HepG2 (cell line): ENCODE measurements around the gene CHRNB4. TPM values are rescaled to one million over a fixed set of nuclear protein-coding genes. Genes with fewer than 3 reads are reported as not detected.

Source experiments
- ATAC-seq: fragments of 200-7000 bp; cut with Tn5 transposase; 3 replicates; pipeline ENCODE4 v1.9.1; 2020; ENCODE audit warnings: mild to moderate bottlenecking, moderate library complexity
- BruUV-seq: library from RNA; stranded (reverse); fragments of 400-500 nt; replicated peaks from 2 replicates; lab custom pipeline; 2021; lab: Mats Ljungman, UMichigan
- CTCF ChIA-PET: fragments of 300-600 bp; formaldehyde crosslinking; extraction: SDS; loops from one replicate; lab custom pipeline; 2021; ENCODE audit warnings: low total read pairs, inconsistent platforms, low intra/inter-chr PET ratio; lab: Yijun Ruan, JAX
- POLR2A ChIA-PET: fragments of 350-600 bp; sonication (Branson Sonifier 250); formaldehyde crosslinking; loops from one replicate; lab custom pipeline; 2020; ENCODE audit warnings: antibody characterized with exemption, inconsistent platforms; lab: Yijun Ruan, JAX
- DNase-seq: peaks from one replicate; pipeline ENCODE4 v3.0.0-alpha.2; 2015; ENCODE audit warnings: low spot score
- FAIRE-seq: peaks from 3 replicates; lab custom pipeline; 2011; peaks lifted over from hg19 to GRCh38; lab: Jason Lieb, UNC
- H2AFZ ChIP-seq: one replicate; pipeline ENCODE4 v1.6.1; 2011; ENCODE audit warnings: low read length, inconsistent platforms
- H3K27ac ChIP-seq: fragments of 300-600 bp; 3 replicates; pipeline ENCODE4 v1.8.0; 2011; ENCODE audit warnings: mixed run types, mild to moderate bottlenecking, mixed read lengths, low read length, inconsistent platforms; ENCODE audit not compliant: insufficient read depth; ENCODE audit errors: extremely low read length
- H3K27me3 ChIP-seq, 2 experiments: fragments of 200-600 bp in 1 of 2; 2 replicates in 1 of 2; 3 replicates in 1 of 2; pipeline versions ENCODE4 v1.6.0 to v1.8.0; 2011; ENCODE audit warnings: low read length in 2 of 2, mild to moderate bottlenecking in 2 of 2, moderate library complexity in 2 of 2, inconsistent platforms in 1 of 2; ENCODE audit not compliant: insufficient read depth in 2 of 2, control insufficient read depth in 1 of 2
- H3K36me3 ChIP-seq, 2 experiments: fragments of 200-600 bp in 1 of 2; replicated peaks in 1 of 2; 2 replicates in 1 of 2; 3 replicates in 1 of 2; pipeline versions ENCODE4 v1.5.1 to v1.8.0; 2011; ENCODE audit warnings: low read length in 2 of 2, inconsistent platforms in 1 of 2; ENCODE audit not compliant: insufficient read depth in 2 of 2, control insufficient read depth in 1 of 2
- H3K4me1 ChIP-seq: 2 replicates; pipeline ENCODE4 v1.5.1; 2012; ENCODE audit warnings: low read length, inconsistent platforms; ENCODE audit not compliant: insufficient read depth
- H3K4me2 ChIP-seq: 2 replicates; pipeline ENCODE4 v1.6.0; 2011; ENCODE audit warnings: low read depth, low read length, inconsistent platforms
- H3K4me3 ChIP-seq, 3 experiments: fragments of 200-600 bp in 1 of 3; sonication (generic), shearing (Covaris generic) in 1 of 3; replicated peaks in 1 of 3; 2 replicates each; pipeline ENCODE4 v1.5.1; 2011 to 2016; ENCODE audit warnings: low read length in 3 of 3, inconsistent platforms in 2 of 3, low read depth in 2 of 3, mild to moderate bottlenecking in 2 of 3, control low read depth in 1 of 3, mixed read lengths in 1 of 3; ENCODE audit not compliant: insufficient read depth in 1 of 3
- H3K79me2 ChIP-seq: one replicate; pipeline ENCODE4 v1.6.1; 2011; ENCODE audit warnings: low read length, inconsistent platforms; ENCODE audit not compliant: insufficient read depth
- H3K9ac ChIP-seq: 2 replicates; pipeline ENCODE4 v1.6.0; 2011; ENCODE audit warnings: mild to moderate bottlenecking, low read depth, low read length, inconsistent platforms; ENCODE audit not compliant: insufficient read depth
- H3K9me3 ChIP-seq: 2 replicates; pipeline ENCODE4 v1.5.1; 2012; ENCODE audit warnings: mild to moderate bottlenecking, low read length
- H4K20me1 ChIP-seq: 2 replicates; pipeline ENCODE4 v1.6.0; 2011; ENCODE audit warnings: inconsistent platforms, mild to moderate bottlenecking, low read length, moderate library complexity; ENCODE audit not compliant: insufficient read depth
- HMG20B ChIP-seq: conservative IDR thresholded peaks from 2 replicates; pipeline ENCODE4 v1.6.1; 2016; ENCODE audit warnings: missing genetic modification reagents, missing compliant biosample characterization
- NR3C1 ChIP-seq: sonication (generic); formaldehyde crosslinking; IDR thresholded peaks from 2 replicates; pipeline ENCODE4 v1.4.0; 2020; ENCODE audit warnings: missing genetic modification reagents
- SMC3 ChIP-seq: IDR thresholded peaks from 2 replicates; pipeline ENCODE4 v1.6.1; 2011; ENCODE audit warnings: low read length, improper control_type of control experiment
- TEAD3 ChIP-seq: optimal IDR thresholded peaks from 2 replicates; pipeline ENCODE3; 2016; ENCODE audit warnings: borderline replicate concordance
- ZBTB3 ChIP-seq: sonication (generic); formaldehyde crosslinking; IDR thresholded peaks from 2 replicates; pipeline ENCODE4 v1.4.0; 2020; ENCODE audit warnings: low read depth, mild to moderate bottlenecking, moderate library complexity, missing genetic modification reagents, borderline replicate concordance
- ZBTB42 ChIP-seq: sonication (generic); formaldehyde crosslinking; IDR thresholded peaks from 2 replicates; pipeline ENCODE4 v1.5.0; 2020; ENCODE audit warnings: mild to moderate bottlenecking, missing genetic modification reagents
- ZNF121 ChIP-seq: sonication (generic); formaldehyde crosslinking; IDR thresholded peaks from 2 replicates; pipeline ENCODE4 v1.5.0; 2020; ENCODE audit warnings: mild to moderate bottlenecking, missing genetic modification reagents
- ZNF446 ChIP-seq: sonication (generic); formaldehyde crosslinking; IDR thresholded peaks from 2 replicates; pipeline ENCODE4 v1.5.0; 2020; ENCODE audit warnings: mild to moderate bottlenecking, missing genetic modification reagents
- ZNF543 ChIP-seq: sonication (generic); formaldehyde crosslinking; IDR thresholded peaks from 2 replicates; pipeline ENCODE4 v1.4.0; 2020; ENCODE audit warnings: mild to moderate bottlenecking, missing genetic modification reagents
- ZNF775 ChIP-seq: sonication (generic); formaldehyde crosslinking; IDR thresholded peaks from 2 replicates; pipeline ENCODE4 v1.4.0; 2020; ENCODE audit warnings: missing genetic modification reagents, mild to moderate bottlenecking, moderate library complexity, borderline replicate concordance
- ZNF850 ChIP-seq: sonication (generic); formaldehyde crosslinking; conservative IDR thresholded peaks from 2 replicates; pipeline ENCODE4 v1.9.0; 2021; ENCODE audit warnings: mild to moderate bottlenecking, missing genetic modification reagents
- WGBS: methylation state at CpG from one replicate; pipeline ENCODE4 v1.1.6; 2017; ENCODE audit warnings: low lambda C conversion rate; 5-methylcytosine and 5-hydroxymethylcytosine counted together
- in situ Hi-C: cut with HindIII; loops from 2 replicates; pipeline ENCODE4 v1.10.0; 2017; ENCODE audit warnings: low pct_unique_long_range_greater_than_20kb; ENCODE audit not compliant: extremely low pct_ligation_motif_present
- intact Hi-C: fragments of 100-400 bp; cut with micrococcal nuclease; formaldehyde crosslinking; loops from one replicate; pipeline ENCODE4 v1.10.0; 2022; ENCODE audit not compliant: unreplicated experiment
- polyA plus RNA-seq, 8 experiments: library from polyadenylated mRNA; depleted of rRNA in 3 of 8; stranded (reverse) in 7 of 8; unstranded in 1 of 8; fragments of >200 nt; fragmentation: Illumina TruSeq in 4 of 8; extraction: Trizol in 4 of 8; gene quantifications; 2 replicates each; pipeline versions ENCODE4 v1.2.1 to v1.2.3, GENCODE V29; 2011 to 2016; ENCODE audit warnings: low read depth in 4 of 8, missing spikeins in 1 of 8, mixed read lengths in 1 of 8; ENCODE audit not compliant: insufficient read depth in 1 of 8
- total RNA-seq, 5 experiments: library from RNA; depleted of rRNA; stranded (reverse); fragments of >200 nt; fragmentation: Illumina TruSeq; extraction: Trizol; gene quantifications; 2 replicates each; pipeline ENCODE4 v1.2.3, GENCODE V29; 2016; ENCODE audit warnings: low read depth in 1 of 5
- TF ChIP-seq, protein P1 (sequence below): sonication (generic); formaldehyde crosslinking; IDR thresholded peaks from 2 replicates; pipeline ENCODE4 v1.8.0; 2022; ENCODE audit warnings: low read depth, missing genetic modification reagents
- TF ChIP-seq, protein P2 (sequence below): fragments of 450-650 bp; IDR thresholded peaks from 2 replicates; pipeline ENCODE4 v1.6.1; 2017
- TF ChIP-seq, protein P3 (sequence below): sonication (generic); formaldehyde crosslinking; IDR thresholded peaks from 2 replicates; pipeline ENCODE4 v1.5.0; 2020; ENCODE audit warnings: mild to moderate bottlenecking, low read depth, missing genetic modification reagents, borderline replicate concordance
- TF ChIP-seq, protein P4 (sequence below): sonication (generic); formaldehyde crosslinking; IDR thresholded peaks from 2 replicates; pipeline ENCODE4 v1.5.1; 2020; ENCODE audit warnings: mild to moderate bottlenecking, moderate library complexity, missing genetic modification reagents

The CHRNB4 gene
- total and polyA plus RNA-seq, 2 of the 13 experiments (the other 11 are each of a cell fraction or from before 2014, with no cell fraction given) = not detected

DNA sequence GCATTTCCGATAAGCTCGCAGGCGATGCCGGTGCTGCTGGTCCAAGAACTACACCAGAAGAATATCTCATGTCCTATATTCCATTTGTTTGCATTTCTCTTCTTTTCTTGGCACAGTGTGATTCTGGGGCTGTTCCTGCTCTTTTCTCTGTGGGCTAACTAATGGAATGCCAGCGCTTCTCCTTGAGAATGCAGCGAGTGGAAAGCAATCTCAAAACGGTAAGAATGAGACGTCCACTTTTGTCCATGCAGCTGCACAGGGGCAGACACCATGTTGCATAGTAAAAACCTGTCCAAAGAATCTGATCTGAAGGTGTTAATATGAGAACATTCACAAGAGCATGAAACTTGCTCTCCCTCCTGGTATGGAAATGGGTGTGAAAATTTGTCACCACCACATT is 13.7 kb downstream of the CHRNB4 start:
- FAIRE-seq = no peak
- H3K4me2 ChIP-seq = no peak overlapping the region
- H4K20me1 ChIP-seq = no peaks in the 10 kb centered on the region
- no peak overlapping the region for H3K27ac ChIP-seq
- H3K9me3 ChIP-seq = no peaks in the 10 kb centered on the region
- H3K9ac ChIP-seq = no peak overlapping the region
- H3K79me2 ChIP-seq = no peaks in the 10 kb centered on the region
- H3K4me3 ChIP-seq = no peak overlapping the region
- no peak for ATAC-seq
- H3K4me1 ChIP-seq = no peaks in the 10 kb centered on the region
- no peak for DNase-seq
- H3K36me3 ChIP-seq = no peaks in the 10 kb centered on the region
- in situ Hi-C loops (no loop called here), intact Hi-C loops (no loop called here)
- 35% methylated on average over 8 of the region's 8 CpGs for WGBS
- CTCF ChIA-PET = no interaction called here
- no peak for TF ChIP-seq ZNF446
- TF ChIP-seq ZNF121 (CRISPR knock-in tag) = no peak
- TF ChIP-seq ZBTB42 (CRISPR knock-in tag) = no peak
- TF ChIP-seq, protein P1, sequence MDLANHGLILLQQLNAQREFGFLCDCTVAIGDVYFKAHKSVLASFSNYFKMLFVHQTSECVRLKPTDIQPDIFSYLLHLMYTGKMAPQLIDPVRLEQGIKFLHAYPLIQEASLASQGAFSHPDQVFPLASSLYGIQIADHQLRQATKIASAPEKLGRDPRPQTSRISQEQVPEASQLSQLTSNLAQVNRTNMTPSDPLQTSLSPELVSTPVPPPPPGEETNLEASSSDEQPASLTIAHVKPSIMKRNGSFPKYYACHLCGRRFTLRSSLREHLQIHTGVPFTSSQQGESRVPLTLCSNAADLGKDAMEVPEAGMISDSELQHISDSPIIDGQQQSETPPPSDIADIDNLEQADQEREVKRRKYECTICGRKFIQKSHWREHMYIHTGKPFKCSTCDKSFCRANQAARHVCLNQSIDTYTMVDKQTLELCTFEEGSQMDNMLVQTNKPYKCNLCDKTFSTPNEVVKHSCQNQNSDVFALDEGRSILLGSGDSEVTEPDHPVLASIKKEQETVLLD (CRISPR knock-in tag) = no peak
- TF ChIP-seq, protein P2, sequence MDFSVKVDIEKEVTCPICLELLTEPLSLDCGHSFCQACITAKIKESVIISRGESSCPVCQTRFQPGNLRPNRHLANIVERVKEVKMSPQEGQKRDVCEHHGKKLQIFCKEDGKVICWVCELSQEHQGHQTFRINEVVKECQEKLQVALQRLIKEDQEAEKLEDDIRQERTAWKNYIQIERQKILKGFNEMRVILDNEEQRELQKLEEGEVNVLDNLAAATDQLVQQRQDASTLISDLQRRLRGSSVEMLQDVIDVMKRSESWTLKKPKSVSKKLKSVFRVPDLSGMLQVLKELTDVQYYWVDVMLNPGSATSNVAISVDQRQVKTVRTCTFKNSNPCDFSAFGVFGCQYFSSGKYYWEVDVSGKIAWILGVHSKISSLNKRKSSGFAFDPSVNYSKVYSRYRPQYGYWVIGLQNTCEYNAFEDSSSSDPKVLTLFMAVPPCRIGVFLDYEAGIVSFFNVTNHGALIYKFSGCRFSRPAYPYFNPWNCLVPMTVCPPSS = no peak
- no TSS peak for BruUV-seq
- peaks cover 10 to 63% of the 10 kb centered on the region in 2 experiments for H3K27me3 ChIP-seq
- POLR2A ChIA-PET = no interaction called here
- no peak overlapping the region for H2AFZ ChIP-seq

DNA sequence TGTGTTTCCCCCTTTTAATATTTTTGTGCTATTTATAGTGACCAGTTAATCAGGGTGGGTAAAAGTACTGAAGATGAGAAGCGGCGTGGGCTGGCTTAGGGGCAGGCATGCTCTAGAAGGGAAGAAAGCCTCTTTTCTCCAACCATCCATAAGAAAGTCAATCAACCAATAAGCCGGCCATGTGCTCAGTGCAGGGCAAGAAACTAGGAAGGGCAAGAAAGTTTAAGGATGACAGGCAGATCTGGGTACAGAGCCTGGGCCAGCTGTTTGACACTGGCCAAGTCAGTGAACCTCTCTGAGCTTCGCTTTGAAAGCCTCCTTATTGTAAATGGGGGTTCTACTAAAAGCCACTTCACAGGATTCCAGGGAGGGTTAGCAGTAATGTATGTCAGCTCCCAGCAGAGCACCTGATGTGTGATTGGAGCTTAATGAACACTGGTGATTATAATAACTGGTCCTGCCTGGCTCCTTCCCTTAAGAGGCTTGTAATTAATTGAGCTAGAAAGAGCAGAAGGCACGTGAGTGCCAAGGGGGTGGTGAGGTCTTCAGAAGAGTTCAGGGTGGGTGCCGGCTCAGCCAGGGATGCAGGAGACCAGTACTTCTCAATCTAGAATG is 14.5 kb downstream of the CHRNB4 start:
- Histone ChIP-seq H4K20me1 (no peaks in the 10 kb centered on the region), H3K4me2 (no peak overlapping the region), H3K9me3 (no peaks in the 10 kb centered on the region), H3K9ac (no peak overlapping the region), H3K27ac (no peak overlapping the region), H2AFZ (no peak overlapping the region), H3K27me3 (peaks cover 12 to 70% of the 10 kb centered on the region in 2 experiments), H3K79me2 (no peaks in the 10 kb centered on the region), H3K4me1 (no peaks in the 10 kb centered on the region), H3K36me3 (no peaks in the 10 kb centered on the region), H3K4me3 (no peak overlapping the region)
- intact Hi-C loops = no loop called here
- FAIRE-seq = no peak
- in situ Hi-C loops = no loop called here
- 30% methylated on average over 5 of the region's 6 CpGs for WGBS
- BruUV-seq = no TSS peak
- no peak for DNase-seq
- ATAC-seq = no peak
- ChIA-PET CTCF (no interaction called here), POLR2A (no interaction called here)
- TF ChIP-seq ZNF543 = no peak
- TF ChIP-seq NR3C1 (CRISPR knock-in tag) = no peak
- no peak for TF ChIP-seq HMG20B
- no peak for TF ChIP-seq ZBTB3 (CRISPR knock-in tag)
- TF ChIP-seq ZNF775 (CRISPR knock-in tag) = no peak
- TF ChIP-seq ZNF850 = no peak
- TF ChIP-seq, protein P3, sequence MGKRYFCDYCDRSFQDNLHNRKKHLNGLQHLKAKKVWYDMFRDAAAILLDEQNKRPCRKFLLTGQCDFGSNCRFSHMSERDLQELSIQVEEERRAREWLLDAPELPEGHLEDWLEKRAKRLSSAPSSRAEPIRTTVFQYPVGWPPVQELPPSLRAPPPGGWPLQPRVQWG (CRISPR knock-in tag) = no peak
- TF ChIP-seq, protein P4, sequence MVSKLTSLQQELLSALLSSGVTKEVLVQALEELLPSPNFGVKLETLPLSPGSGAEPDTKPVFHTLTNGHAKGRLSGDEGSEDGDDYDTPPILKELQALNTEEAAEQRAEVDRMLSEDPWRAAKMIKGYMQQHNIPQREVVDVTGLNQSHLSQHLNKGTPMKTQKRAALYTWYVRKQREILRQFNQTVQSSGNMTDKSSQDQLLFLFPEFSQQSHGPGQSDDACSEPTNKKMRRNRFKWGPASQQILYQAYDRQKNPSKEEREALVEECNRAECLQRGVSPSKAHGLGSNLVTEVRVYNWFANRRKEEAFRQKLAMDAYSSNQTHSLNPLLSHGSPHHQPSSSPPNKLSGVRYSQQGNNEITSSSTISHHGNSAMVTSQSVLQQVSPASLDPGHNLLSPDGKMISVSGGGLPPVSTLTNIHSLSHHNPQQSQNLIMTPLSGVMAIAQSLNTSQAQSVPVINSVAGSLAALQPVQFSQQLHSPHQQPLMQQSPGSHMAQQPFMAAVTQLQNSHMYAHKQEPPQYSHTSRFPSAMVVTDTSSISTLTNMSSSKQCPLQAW = no peak
- no peak for TF ChIP-seq SMC3
- TF ChIP-seq TEAD3 (CRISPR knock-in tag) = no peak
